ENCODE results near the gene STX16. TPM values are rescaled to one million over a fixed set of nuclear protein-coding genes. Genes with fewer than 3 reads are reported as not detected.

Gene STX16
- total RNA-seq, 1 donor from 2014 or later, result 67.8 TPM

DNA sequence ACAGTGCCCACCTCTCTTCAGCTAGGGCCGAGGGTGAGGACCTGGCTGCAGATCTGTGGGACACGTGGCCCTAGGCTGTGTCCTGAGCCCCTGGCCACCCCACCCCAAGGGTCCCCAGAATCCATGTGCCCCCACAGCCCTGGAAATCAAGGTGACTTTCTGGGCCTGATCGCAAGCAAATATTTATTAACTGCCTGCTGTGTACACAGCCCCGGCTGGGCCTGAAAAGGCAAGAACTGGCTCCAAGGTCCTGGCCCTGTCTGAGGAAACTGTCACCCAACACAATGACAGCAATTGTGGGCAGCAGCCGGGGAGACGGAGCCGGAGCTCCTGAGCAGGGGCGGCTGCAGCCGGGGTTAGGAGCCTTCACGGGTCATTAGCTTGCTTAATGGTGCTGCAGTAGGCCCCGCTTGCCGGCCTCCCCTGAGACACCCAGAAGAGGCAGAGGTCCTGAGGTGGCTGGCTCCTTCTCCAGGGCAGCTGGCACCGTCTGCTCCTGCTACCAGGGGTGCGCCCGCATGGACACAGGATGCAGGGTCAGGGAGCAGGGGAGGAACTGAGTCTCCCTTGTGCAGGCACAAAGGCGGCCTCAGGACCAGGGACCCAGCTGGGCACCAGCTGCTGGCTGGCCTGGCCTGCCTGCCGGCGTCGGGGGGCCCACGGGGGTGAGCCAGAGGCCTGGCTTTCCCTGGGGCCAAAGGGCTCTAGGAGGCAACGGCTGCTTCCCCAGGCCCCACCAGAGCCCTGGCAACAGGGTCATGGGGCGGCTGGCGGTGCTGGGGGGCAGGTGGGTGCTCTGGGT lies 65.6 kb downstream of the STX16 start:
- Histone ChIP-seq H3K4me3 (no peak overlapping the region), H3K27ac (no peak overlapping the region), H3K9me3 (no peaks in the 10 kb centered on the region), H3K4me1 (no peaks in the 10 kb centered on the region), H3K36me3 (peaks cover 17% of the 10 kb centered on the region), H3K27me3 (ENCODE audit: low read depth) (peaks cover under 1% of the 10 kb centered on the region)
- DNase-seq (no peak), ATAC-seq (no peak)
- TF ChIP-seq, protein P1, sequence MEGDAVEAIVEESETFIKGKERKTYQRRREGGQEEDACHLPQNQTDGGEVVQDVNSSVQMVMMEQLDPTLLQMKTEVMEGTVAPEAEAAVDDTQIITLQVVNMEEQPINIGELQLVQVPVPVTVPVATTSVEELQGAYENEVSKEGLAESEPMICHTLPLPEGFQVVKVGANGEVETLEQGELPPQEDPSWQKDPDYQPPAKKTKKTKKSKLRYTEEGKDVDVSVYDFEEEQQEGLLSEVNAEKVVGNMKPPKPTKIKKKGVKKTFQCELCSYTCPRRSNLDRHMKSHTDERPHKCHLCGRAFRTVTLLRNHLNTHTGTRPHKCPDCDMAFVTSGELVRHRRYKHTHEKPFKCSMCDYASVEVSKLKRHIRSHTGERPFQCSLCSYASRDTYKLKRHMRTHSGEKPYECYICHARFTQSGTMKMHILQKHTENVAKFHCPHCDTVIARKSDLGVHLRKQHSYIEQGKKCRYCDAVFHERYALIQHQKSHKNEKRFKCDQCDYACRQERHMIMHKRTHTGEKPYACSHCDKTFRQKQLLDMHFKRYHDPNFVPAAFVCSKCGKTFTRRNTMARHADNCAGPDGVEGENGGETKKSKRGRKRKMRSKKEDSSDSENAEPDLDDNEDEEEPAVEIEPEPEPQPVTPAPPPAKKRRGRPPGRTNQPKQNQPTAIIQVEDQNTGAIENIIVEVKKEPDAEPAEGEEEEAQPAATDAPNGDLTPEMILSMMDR (IDR thresholded peaks at IDR 0.05), result no peak
- intact Hi-C loops (cut with DNase I), result no loop called here

DNA sequence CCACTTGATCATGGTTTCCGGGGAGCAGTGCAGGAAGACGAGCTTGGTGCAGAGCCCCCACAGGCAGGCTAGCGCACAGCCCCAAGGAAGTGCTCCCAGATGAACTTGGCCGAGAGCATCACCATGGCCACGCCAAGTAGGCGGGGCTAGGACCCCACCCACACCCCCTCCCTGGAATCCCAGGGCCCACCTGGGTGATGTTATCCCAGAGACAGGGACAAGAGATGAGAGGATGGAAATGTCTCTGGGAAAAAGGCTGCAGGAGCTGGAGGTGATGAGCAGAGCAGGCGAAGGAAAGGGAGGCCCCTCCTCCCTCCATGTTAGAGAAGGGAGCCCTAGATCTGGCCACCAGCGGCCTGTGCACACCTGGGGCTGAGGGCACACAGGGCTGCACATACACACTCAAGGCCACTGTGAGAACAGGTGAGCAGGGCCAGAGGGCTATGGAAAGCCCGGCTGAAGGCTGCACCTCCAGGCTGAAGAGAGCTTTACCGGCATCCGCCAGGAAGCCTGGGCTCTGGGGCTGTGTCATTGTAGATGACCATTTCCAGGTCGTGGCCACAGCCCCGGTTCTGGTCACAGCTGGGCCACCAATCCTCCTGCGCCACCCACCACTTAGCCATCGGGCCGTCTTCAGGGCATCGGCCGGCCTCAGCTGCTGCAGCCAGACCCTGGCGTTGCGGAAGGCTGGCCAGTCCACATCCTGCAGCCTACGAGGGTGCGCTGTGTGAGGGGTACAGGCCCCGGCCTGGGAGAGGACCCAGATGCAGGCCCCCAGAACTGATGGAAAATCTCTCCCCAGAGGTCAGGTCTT lies 66.4 kb downstream of the STX16 start:
- Histone ChIP-seq H3K4me3 (no peak overlapping the region), H3K36me3 (peaks cover 17% of the 10 kb centered on the region), H3K27ac (no peak overlapping the region), H3K27me3 (ENCODE audit: low read depth) (peaks cover 6% of the 10 kb centered on the region), H3K9me3 (no peaks in the 10 kb centered on the region), H3K4me1 (no peaks in the 10 kb centered on the region)
- intact Hi-C loops (cut with DNase I), result no loop called here
- DNase-seq (no peak), ATAC-seq (no peak)
- TF ChIP-seq, protein P1 (IDR thresholded peaks at IDR 0.05), result no peak

DNA sequence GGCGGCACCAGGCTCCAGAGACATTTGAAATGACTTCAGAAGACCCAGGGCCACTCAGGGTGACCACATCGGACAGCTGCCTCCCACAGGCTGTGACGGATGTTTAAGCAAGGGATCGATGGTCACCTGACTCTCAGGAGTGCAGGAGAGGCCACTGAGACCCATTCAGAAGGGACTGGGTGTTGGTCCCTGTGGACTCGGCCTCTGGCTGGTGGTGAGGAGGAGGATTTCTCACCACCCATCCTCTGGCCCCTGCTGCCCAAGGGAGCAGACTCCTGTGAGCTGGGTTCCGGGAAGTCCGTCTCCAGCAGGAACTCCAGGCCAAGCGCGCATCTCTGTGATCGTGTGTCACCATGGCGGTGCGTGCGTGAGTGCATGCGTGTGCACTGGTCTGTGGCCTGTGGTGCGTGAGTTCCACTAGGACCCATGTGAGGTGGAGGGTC lies 67.1 kb downstream of the STX16 start:
- Histone ChIP-seq H3K4me3 (no peak overlapping the region), H3K36me3 (peaks cover 12% of the 10 kb centered on the region), H3K9me3 (no peaks in the 10 kb centered on the region), H3K27me3 (ENCODE audit: low read depth) (peaks cover 6% of the 10 kb centered on the region), H3K4me1 (no peaks in the 10 kb centered on the region), H3K27ac (no peak overlapping the region)
- DNase-seq, result no peak
- TF ChIP-seq, protein P1 (IDR thresholded peaks at IDR 0.05), result no peak
- ATAC-seq, result no peak
- intact Hi-C loops (cut with DNase I), result no loop called here

- no peak overlapping the region for H3K27ac ChIP-seq
- peaks cover 10% of the 10 kb centered on the region for H3K27me3 ChIP-seq (ENCODE audit: low read depth)
- H3K36me3 ChIP-seq, result peaks cover 12% of the 10 kb centered on the region
- H3K4me1 ChIP-seq, result no peaks in the 10 kb centered on the region
- H3K4me3 ChIP-seq, result no peak overlapping the region
- TF ChIP-seq, protein P1 (IDR thresholded peaks at IDR 0.05), result no peak
- H3K9me3 ChIP-seq, result no peaks in the 10 kb centered on the region
- no peak for ATAC-seq
- intact Hi-C loops (cut with DNase I), result no loop called here
- DNase-seq, result no peak
Measured at GRCh38 chr20:58718729-58719128, 67.6 kb downstream of the STX16 start.

GRCh38 chr20:58719258-58719657 lies 68.2 kb downstream of the STX16 start:
- TF ChIP-seq, protein P1 (IDR thresholded peaks at IDR 0.05), result no peak
- Histone ChIP-seq H3K9me3 (no peaks in the 10 kb centered on the region), H3K4me3 (no peak overlapping the region), H3K36me3 (peaks cover 8% of the 10 kb centered on the region), H3K27ac (no peak overlapping the region), H3K27me3 (ENCODE audit: low read depth) (peaks cover 10% of the 10 kb centered on the region), H3K4me1 (no peaks in the 10 kb centered on the region)
- DNase-seq (no peak), ATAC-seq (no peak)
- intact Hi-C loops (cut with DNase I), result no loop called here

All from lower lobe of right lung (tissue), 2 donors.